Stimulated activated CD4-positive, alpha-beta T cell treated with anti-CD3 and anti-CD28 coated beads, Interleukin-4, amount 100 ng/mL, for 48 hours (primary cell): Measurements from ENCODE around the gene IPCEF1.

ENCODE experiments used
- DNase-seq, 2 donors: peaks; one replicate each; pipeline ENCODE4 v3.0.0-alpha.2; 2020; ENCODE audit warnings: low read depth in 2 of 2

IPCEF1 gene

GRCh38 chr6:154106251-154106650 is 250.4 kb downstream of the IPCEF1 start:
- DNase-seq = no peak
